ENCODE measurements around the gene PDLIM5.

The PDLIM5 gene

DNA sequence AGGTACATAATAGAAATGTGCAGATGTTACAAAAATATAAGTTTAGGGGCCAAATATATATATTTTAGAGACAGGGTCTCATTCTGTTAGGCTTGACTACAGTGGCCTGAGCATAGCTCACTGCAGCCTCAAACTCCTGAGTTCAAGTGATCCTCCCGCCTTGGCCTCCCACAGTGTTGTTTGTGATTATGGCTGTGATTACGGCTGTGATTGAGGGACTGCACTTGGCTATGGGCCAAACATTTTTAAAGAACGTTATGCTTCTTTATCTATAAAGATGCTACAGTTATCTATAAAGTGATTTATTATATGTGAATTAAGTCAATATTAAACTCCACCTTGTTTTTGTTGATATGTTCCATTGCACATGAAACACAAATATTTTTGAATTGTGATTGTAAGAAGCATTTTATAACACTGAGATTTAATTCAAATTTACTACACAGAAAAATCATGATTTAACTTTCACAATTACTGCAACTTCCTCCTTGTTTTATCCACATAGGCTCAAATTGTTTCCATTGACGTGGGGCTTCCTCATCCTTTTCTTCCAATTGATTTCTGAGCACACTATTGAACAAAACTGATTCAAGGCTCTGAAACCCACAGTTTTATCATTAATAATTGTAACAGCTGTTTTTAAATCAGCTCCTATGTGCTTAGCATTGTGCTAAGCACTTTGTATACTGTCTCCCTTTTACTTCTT, 237.6 kb downstream of the PDLIM5 start:
- H3K4me2 ChIP-seq (ENCODE audit: low read length) = no peak overlapping the region
- peaks cover under 1% of the 10 kb centered on the region for H3K36me3 ChIP-seq (ENCODE audit: control insufficient read depth, insufficient read depth, low read length)
- H3K27ac ChIP-seq = no peak overlapping the region
- no peaks in the 10 kb centered on the region for H3K9me3 ChIP-seq (ENCODE audit: control insufficient read depth, low read length)
- no peak overlapping the region for H3K4me3 ChIP-seq (ENCODE audit: low read depth, low read length)
- H3K4me1 ChIP-seq = no peaks in the 10 kb centered on the region
- no peak overlapping the region for H2AFZ ChIP-seq
- TF ChIP-seq, protein P1, sequence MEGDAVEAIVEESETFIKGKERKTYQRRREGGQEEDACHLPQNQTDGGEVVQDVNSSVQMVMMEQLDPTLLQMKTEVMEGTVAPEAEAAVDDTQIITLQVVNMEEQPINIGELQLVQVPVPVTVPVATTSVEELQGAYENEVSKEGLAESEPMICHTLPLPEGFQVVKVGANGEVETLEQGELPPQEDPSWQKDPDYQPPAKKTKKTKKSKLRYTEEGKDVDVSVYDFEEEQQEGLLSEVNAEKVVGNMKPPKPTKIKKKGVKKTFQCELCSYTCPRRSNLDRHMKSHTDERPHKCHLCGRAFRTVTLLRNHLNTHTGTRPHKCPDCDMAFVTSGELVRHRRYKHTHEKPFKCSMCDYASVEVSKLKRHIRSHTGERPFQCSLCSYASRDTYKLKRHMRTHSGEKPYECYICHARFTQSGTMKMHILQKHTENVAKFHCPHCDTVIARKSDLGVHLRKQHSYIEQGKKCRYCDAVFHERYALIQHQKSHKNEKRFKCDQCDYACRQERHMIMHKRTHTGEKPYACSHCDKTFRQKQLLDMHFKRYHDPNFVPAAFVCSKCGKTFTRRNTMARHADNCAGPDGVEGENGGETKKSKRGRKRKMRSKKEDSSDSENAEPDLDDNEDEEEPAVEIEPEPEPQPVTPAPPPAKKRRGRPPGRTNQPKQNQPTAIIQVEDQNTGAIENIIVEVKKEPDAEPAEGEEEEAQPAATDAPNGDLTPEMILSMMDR (IDR thresholded peaks at IDR 0.05) = no peak
- no peaks in the 10 kb centered on the region for H3K79me2 ChIP-seq
- no peak overlapping the region for H3K9ac ChIP-seq
- H3K27me3 ChIP-seq (ENCODE audit: control insufficient read depth, insufficient read depth, low read length) = no peaks in the 10 kb centered on the region

DNA sequence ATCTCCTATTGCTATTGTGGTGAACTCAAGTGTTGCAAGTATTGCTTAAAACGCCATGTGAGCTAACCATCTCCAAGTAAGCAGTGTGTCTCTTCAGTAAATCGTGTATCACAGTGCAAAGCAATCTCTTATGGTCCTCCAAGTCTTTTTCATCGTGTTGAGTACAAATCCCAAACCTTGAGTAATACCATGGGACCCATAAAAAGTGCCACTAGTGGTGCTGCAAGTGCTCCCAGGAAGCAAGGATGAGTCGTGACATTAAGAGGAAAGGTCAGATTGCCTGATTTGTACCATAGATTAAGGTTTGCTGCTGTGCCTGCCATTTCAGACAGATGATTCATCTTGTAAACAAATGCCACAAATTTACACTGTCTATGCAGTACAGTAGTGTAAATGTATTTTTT, 239.1 kb downstream of the PDLIM5 start:
- Histone ChIP-seq H3K79me2 (no peaks in the 10 kb centered on the region), H3K9ac (no peak overlapping the region), H3K4me1 (no peaks in the 10 kb centered on the region), H3K4me3 (ENCODE audit: low read depth, low read length) (no peak overlapping the region), H2AFZ (no peak overlapping the region), H3K27me3 (ENCODE audit: control insufficient read depth, insufficient read depth, low read length) (no peaks in the 10 kb centered on the region), H3K36me3 (ENCODE audit: control insufficient read depth, insufficient read depth, low read length) (peaks cover 2% of the 10 kb centered on the region), H3K9me3 (ENCODE audit: control insufficient read depth, low read length) (no peaks in the 10 kb centered on the region), H3K27ac (no peak overlapping the region), H3K4me2 (ENCODE audit: low read length) (no peak overlapping the region)
- TF ChIP-seq, protein P1 (IDR thresholded peaks at IDR 0.05) = no peak

DNA sequence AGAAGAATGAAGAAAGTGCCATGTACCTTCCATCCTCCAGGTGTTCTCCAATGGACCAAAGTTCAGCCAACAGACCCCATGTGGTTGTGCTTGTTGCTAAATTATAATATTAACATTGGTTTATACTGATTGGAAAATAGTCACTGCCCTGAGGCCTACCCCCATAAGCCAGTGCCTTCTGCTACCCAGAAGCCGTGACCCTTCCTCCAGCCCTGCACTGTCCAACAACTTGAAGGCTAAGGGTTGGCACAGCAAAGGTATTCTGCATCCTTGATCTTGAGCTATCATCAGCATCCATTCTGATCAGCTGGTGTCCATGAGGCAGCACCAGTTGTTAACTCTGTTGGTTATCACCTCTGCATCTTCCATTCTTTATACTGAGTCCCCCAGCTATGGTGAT, 239.8 kb downstream of the PDLIM5 start:
- Histone ChIP-seq H3K4me2 (ENCODE audit: low read length) (no peak overlapping the region), H3K4me3 (ENCODE audit: low read depth, low read length) (no peak overlapping the region), H2AFZ (no peak overlapping the region), H3K9ac (no peak overlapping the region), H3K36me3 (ENCODE audit: control insufficient read depth, insufficient read depth, low read length) (peaks cover 2% of the 10 kb centered on the region), H3K27ac (no peak overlapping the region), H3K9me3 (ENCODE audit: control insufficient read depth, low read length) (no peaks in the 10 kb centered on the region), H3K79me2 (no peaks in the 10 kb centered on the region), H3K27me3 (ENCODE audit: control insufficient read depth, insufficient read depth, low read length) (no peaks in the 10 kb centered on the region), H3K4me1 (no peaks in the 10 kb centered on the region)
- TF ChIP-seq, protein P1 (IDR thresholded peaks at IDR 0.05) = no peak

DNA sequence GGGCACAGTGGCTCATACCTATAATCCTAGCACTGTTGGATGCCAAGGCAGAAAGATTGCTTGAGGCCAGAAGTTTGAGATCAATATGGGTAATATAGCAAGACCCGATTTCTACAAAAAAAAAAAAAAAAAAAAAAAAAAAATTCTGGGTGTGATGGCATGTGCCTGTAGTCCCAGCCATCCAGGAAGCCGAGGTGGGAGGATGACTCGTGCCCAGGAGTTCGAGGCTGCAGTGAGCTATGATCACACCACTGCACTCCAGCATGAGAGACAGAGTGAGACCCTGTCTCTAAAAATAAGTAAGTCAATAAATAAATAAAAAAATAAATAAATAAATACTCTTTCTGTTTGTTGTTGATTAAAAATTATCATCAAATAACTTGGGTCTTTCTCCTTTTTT, 243.6 kb downstream of the PDLIM5 start:
- Histone ChIP-seq H3K36me3 (ENCODE audit: control insufficient read depth, insufficient read depth, low read length) (peaks cover 2% of the 10 kb centered on the region), H3K9me3 (ENCODE audit: control insufficient read depth, low read length) (no peaks in the 10 kb centered on the region), H3K79me2 (no peaks in the 10 kb centered on the region), H3K4me1 (no peaks in the 10 kb centered on the region), H3K4me2 (ENCODE audit: low read length) (no peak overlapping the region), H3K27me3 (ENCODE audit: control insufficient read depth, insufficient read depth, low read length) (no peaks in the 10 kb centered on the region), H2AFZ (no peak overlapping the region), H3K4me3 (ENCODE audit: low read depth, low read length) (no peak overlapping the region), H3K27ac (no peak overlapping the region), H3K9ac (no peak overlapping the region)
- TF ChIP-seq, protein P1 (IDR thresholded peaks at IDR 0.05) = no peak

DNA sequence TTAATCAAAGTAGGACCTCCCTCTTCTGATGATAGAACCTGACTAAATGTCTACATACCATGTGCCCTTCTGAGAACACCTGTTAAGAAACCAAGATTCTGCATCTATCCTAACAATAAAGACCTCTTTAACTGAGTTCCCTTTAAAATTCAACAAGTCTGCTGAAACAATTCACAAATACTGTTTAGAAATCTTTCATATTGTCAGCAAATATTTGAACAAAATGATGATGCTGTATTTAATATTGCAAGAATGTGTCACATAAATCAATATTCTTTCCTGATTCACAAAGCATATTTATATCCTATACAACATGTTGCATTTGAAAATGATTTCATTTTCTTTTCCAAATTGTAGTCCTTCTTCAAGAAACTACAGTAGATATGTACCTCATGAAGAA, 246.4 kb downstream of the PDLIM5 start:
- H3K4me2 ChIP-seq (ENCODE audit: low read length) = no peak overlapping the region
- no peaks in the 10 kb centered on the region for H3K4me1 ChIP-seq
- H3K9me3 ChIP-seq (ENCODE audit: control insufficient read depth, low read length) = no peaks in the 10 kb centered on the region

More for the DNA sequence above, 246.4 kb downstream of the PDLIM5 start:
- H3K27ac ChIP-seq = no peak overlapping the region
- H2AFZ ChIP-seq = no peak overlapping the region
- no peak overlapping the region for H3K4me3 ChIP-seq (ENCODE audit: low read depth, low read length)
- H3K9ac ChIP-seq = no peak overlapping the region
- no peaks in the 10 kb centered on the region for H3K27me3 ChIP-seq (ENCODE audit: control insufficient read depth, insufficient read depth, low read length)
- peaks cover 2% of the 10 kb centered on the region for H3K36me3 ChIP-seq (ENCODE audit: control insufficient read depth, insufficient read depth, low read length)
- TF ChIP-seq, protein P1 (IDR thresholded peaks at IDR 0.05) = no peak
- no peaks in the 10 kb centered on the region for H3K79me2 ChIP-seq

All from parathyroid adenoma (tissue), 2 donors.